Pancreas (tissue), 10 donors: Measurements from ENCODE around the gene SLC35G6. TPM values are rescaled to one million over a fixed set of nuclear protein-coding genes. Genes with fewer than 3 reads are reported as not detected.

ENCODE experiments used
- ATAC-seq, 4 donors: fragments of 200-7000 bp; cut with Tn5 transposase; one replicate each; pipeline versions ENCODE4 v1.8.0 to v1.9.1; 2020; ENCODE audit warnings: mild to moderate bottlenecking in 4 of 4, moderate library complexity in 4 of 4
- DNase-seq, 6 donors: peaks; one replicate each; pipeline ENCODE4 v3.0.0-alpha.2; 2020
- FAIRE-seq: peaks from 2 replicates; lab custom pipeline; 2012; peaks lifted over from hg19 to GRCh38; lab: Jason Lieb, UNC
- H3K27ac ChIP-seq, 4 donors: fragments of 200-600 bp; sonication (generic); 1 replicate in 3 of 4; 2 replicates in 1 of 4; pipeline versions ENCODE4 v1.5.0 to v1.8.0; 2020
- H3K27me3 ChIP-seq, 4 donors: fragments of 200-600 bp; one replicate each; pipeline ENCODE4 v1.8.0; 2021
- H3K36me3 ChIP-seq, 3 donors: fragments of 200-600 bp; sonication (generic) in 1 of 3; one replicate each; pipeline versions ENCODE4 v1.5.0 to v1.8.0; 2020 to 2021
- H3K4me1 ChIP-seq, 3 donors: fragments of 200-600 bp; one replicate each; pipeline ENCODE4 v1.8.0; 2021
- H3K4me3 ChIP-seq, 4 donors: fragments of 200-600 bp; sonication (generic) in 2 of 4; one replicate each; pipeline versions ENCODE4 v1.5.0 to v1.8.0; 2020 to 2021
- H3K9me3 ChIP-seq, 4 donors: fragments of 200-600 bp; one replicate each; pipeline ENCODE4 v1.8.0; 2021
- CTCF ChIP-seq, 4 donors: fragments of 200-600 bp; sonication (generic) in 3 of 4; IDR thresholded peaks; one replicate each; pipeline versions ENCODE4 v1.5.0 to v1.8.0; 2021; ENCODE audit warnings: antibody characterized with exemption in 4 of 4
- WGBS, 2 donors: extraction: QIAGEN DNeasy Blood & Tissue Kit; methylation state at CpG; one replicate each; pipeline ENCODE4 v1.1.7; 2013; 5-methylcytosine and 5-hydroxymethylcytosine counted together
- intact Hi-C, 3 donors: fragments of 100-400 bp; cut with DNase I; formaldehyde crosslinking; loops; one replicate each; pipeline versions ENCODE4 v1.11.1 to v1.14.2; 2022
- polyA plus RNA-seq, 2 donors: library from polyadenylated mRNA; stranded (reverse); fragments of 200-250 nt; gene quantifications; one replicate each; pipeline ENCODE4 v1.2.3, GENCODE V29; 2013
- total RNA-seq, 6 donors: library from RNA; stranded (reverse); fragmentation: NEBNext Ultra II Directional in 4 of 6; extraction: Animal tissue kit (Norgen Biotek cat#: 25700) in 4 of 6; gene quantifications; one replicate each; pipeline versions ENCODE4 v1.2.1 to v1.2.4, GENCODE V29; 2021 to 2023
- donor health status: healthy with polysubstance abuse.
- donor health status: DM: no; HTN: no; CAD: no; lungs with moderate emphysema.
- donor health status: DM: no; HTN: no; CAD: no.
- donor health status: control.
- donor health status: control.
- donor health status: Bipolar disorder and iron deficiency.
- donor health status: DM: yes; HTN: yes; CAD: no.
- donor health status: DM: no; HTN: no; CAD: no.
- donor health status: DM: no; HTN: no; CAD: no.
- donor health status: DM: yes; HTN: yes; CAD: no.

SLC35G6 gene
- total and polyA plus RNA-seq, 8 donors = 0.08 TPM; not detected in 7

DNA sequence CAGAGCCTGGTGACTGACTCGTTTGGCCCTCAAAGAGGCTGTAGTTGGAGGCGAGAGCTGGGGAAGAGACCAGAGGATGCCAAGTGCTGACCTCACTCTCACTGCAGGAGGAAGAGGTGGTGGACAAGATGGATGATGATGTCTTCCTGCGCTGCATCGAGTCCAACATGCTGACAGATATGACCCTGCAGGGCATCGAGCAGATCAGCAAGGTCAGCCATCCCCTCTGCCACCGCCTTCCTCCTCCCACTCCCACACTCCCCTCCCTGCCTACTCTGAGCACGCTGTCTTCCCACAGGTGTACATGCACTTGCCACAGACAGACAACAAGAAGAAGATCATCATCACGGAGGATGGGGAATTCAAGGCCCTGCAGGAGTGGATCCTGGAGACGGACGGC is 29.9 kb downstream of the SLC35G6 start:
- H3K27me3 ChIP-seq = no peaks in the 10 kb centered on the region
- no peak for TF ChIP-seq CTCF (IDR thresholded peaks at IDR 0.05)

DNA sequence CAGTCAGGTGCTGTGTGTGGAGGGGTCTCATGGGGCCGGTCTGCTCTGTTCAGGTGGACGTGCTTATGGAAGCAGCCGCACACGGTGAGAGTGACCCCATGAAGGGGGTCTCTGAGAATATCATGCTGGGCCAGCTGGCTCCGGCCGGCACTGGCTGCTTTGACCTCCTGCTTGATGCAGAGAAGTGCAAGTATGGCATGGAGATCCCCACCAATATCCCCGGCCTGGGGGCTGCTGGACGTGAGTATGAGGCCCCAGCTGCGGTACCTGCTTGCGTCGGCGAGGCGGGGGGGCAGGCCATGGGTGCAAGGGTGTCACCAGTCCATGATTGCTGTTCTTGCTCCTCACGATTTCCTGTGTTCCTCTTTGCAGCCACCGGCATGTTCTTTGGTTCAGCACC is 30.9 kb downstream of the SLC35G6 start:
- Histone ChIP-seq H3K27me3 (no peaks in the 10 kb centered on the region), H3K4me3 (no peak overlapping the region), H3K9me3 (no peaks in the 10 kb centered on the region), H3K4me1 (no peaks in the 10 kb centered on the region), H3K36me3 (peaks cover 0 to 66% (median 39%) of the 10 kb centered on the region in 3 donors), H3K27ac (no peak overlapping the region)
- intact Hi-C loops = loop anchor here in 2 of 3 donors (5.0 to 10.0 kb wide), 2 partner anchors 50 to 163 kb away; partner anchors contain the start of gene SENP3 (in 1 of the 2)
- 90 to 92% methylated on average over 15 of the region's 15 CpGs for WGBS, 2 donors
- FAIRE-seq (no peak), DNase-seq (peak in 1 of 6 donors; percentile 66), ATAC-seq (no peak)
- no peak for TF ChIP-seq CTCF (IDR thresholded peaks at IDR 0.05)

More for the DNA sequence above, 29.9 kb downstream of the SLC35G6 start:
- H3K36me3 ChIP-seq = peaks cover 0 to 66% (median 44%) of the 10 kb centered on the region in 3 donors
- no peaks in the 10 kb centered on the region for H3K4me1 ChIP-seq
- H3K9me3 ChIP-seq = no peaks in the 10 kb centered on the region
- intact Hi-C loops = loop anchor here in 2 of 3 donors (5.0 to 10.0 kb wide), 2 partner anchors 51 to 164 kb away; partner anchors contain the start of gene SENP3 (in 1 of the 2)
- no peak overlapping the region for H3K27ac ChIP-seq
- WGBS, 2 donors = 79 to 86% methylated on average over 10 of the region's 10 CpGs
- no peak for ATAC-seq
- no peak for DNase-seq
- no peak for FAIRE-seq
- H3K4me3 ChIP-seq = no peak overlapping the region

DNA sequence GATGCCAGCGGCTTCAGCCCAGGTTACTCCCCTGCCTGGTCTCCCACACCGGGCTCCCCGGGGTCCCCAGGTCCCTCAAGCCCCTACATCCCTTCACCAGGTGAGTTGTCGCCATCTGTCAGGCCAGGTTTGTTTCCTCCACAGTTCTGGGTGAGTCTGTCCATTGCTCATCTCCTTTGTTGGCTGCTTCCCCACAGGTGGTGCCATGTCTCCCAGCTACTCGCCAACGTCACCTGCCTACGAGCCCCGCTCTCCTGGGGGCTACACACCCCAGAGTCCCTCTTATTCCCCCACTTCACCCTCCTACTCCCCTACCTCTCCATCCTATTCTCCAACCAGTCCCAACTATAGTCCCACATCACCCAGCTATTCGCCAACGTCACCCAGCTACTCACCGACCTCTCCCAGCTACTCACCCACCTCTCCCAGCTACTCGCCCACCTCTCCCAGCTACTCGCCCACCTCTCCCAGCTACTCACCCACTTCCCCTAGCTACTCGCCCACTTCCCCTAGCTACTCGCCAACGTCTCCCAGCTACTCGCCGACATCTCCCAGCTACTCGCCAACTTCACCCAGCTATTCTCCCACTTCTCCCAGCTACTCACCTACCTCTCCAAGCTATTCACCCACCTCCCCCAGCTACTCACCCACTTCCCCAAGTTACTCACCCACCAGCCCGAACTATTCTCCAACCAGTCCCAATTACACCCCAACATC is 31.7 kb downstream of the SLC35G6 start:
- no peak overlapping the region for H3K4me3 ChIP-seq
- FAIRE-seq = no peak
- TF ChIP-seq CTCF (IDR thresholded peaks at IDR 0.05) = no peak
- no peaks in the 10 kb centered on the region for H3K9me3 ChIP-seq
- ATAC-seq = no peak
- DNase-seq = peak in 1 of 6 donors; percentile 50
- no peaks in the 10 kb centered on the region for H3K27me3 ChIP-seq
- 92 to 93% methylated on average over 20 of the region's 20 CpGs for WGBS, 2 donors
- no peak overlapping the region for H3K27ac ChIP-seq
- intact Hi-C loops = loop anchor here in 2 of 3 donors (5.0 to 10.0 kb wide), 2 partner anchors 49 to 162 kb away; partner anchors contain the start of gene SENP3 (in 1 of the 2)
- peaks cover 0 to 58% (median 39%) of the 10 kb centered on the region in 3 donors for H3K36me3 ChIP-seq
- no peaks in the 10 kb centered on the region for H3K4me1 ChIP-seq

GRCh38 chr17:7513850-7514419 is 32.7 kb downstream of the SLC35G6 start:
- no peak for TF ChIP-seq CTCF (IDR thresholded peaks at IDR 0.05)
- H3K36me3 ChIP-seq = peaks cover 0 to 48% (median 36%) of the 10 kb centered on the region in 3 donors
- intact Hi-C loops = loop anchor here in 2 of 3 donors (5.0 to 10.0 kb wide), 2 partner anchors 48 to 161 kb away; partner anchors contain the start of gene SENP3 (in 1 of the 2)
- no peaks in the 10 kb centered on the region for H3K9me3 ChIP-seq
- H3K27ac ChIP-seq = no peak overlapping the region
- FAIRE-seq (no peak), ATAC-seq (no peak), DNase-seq (peak in 1 of 6 donors; percentile 48)
- H3K4me1 ChIP-seq = no peaks in the 10 kb centered on the region
- WGBS, 2 donors = 71 to 76% methylated on average over 17 of the region's 17 CpGs
- H3K27me3 ChIP-seq = no peaks in the 10 kb centered on the region
- H3K4me3 ChIP-seq = no peak overlapping the region
